Adrenal gland (tissue), 12 donors: ENCODE data around the gene NAPB. TPM values are rescaled to one million over a fixed set of nuclear protein-coding genes. Genes with fewer than 3 reads are reported as not detected.

Source experiments
- DNase-seq, 7 donors: peaks; one replicate each; pipeline ENCODE4 v3.0.0-alpha.2; 2019 to 2020
- H3K27ac ChIP-seq, 5 donors: fragments of 200-600 bp; sonication (generic) in 4 of 5; 1 replicate in 3 of 5; 2 replicates in 2 of 5; pipeline versions ENCODE4 v1.5.1 to v1.8.0; 2016 to 2020; ENCODE audit warnings: mild to moderate bottlenecking in 1 of 5
- H3K27me3 ChIP-seq: fragments of 200-600 bp; 2 replicates; pipeline ENCODE4 v1.8.0; 2021
- H3K36me3 ChIP-seq, 2 donors: fragments of 200-600 bp; replicated peaks in 1 of 2; 1 replicate in 1 of 2; 2 replicates in 1 of 2; pipeline versions ENCODE4 v1.5.1 to v1.8.0; 2018 to 2022
- H3K4me1 ChIP-seq, 2 donors: fragments of 200-600 bp; replicated peaks in 1 of 2; 1 replicate in 1 of 2; 2 replicates in 1 of 2; pipeline versions ENCODE4 v1.5.1 to v1.8.0; 2018 to 2021
- H3K4me3 ChIP-seq, 4 donors: fragments of 200-600 bp; sonication (generic) in 3 of 4; one replicate each; pipeline ENCODE4 v1.5.1; 2016 to 2018
- H3K9me3 ChIP-seq, 3 donors: fragments of 200-600 bp; sonication (generic) in 1 of 3; replicated peaks in 1 of 3; 1 replicate in 2 of 3; 2 replicates in 1 of 3; pipeline versions ENCODE4 v1.5.1 to v1.8.0; 2016 to 2021
- CTCF ChIP-seq, 6 experiments: fragments of 450-650 bp in 4 of 6; fragments of 200-600 bp in 2 of 6; sonication (generic) in 1 of 6; IDR thresholded peaks; 1 replicate in 5 of 6; 2 replicates in 1 of 6; pipeline versions ENCODE4 v1.5.1 to v1.8.0; 2016 to 2021; ENCODE audit warnings: antibody characterized with exemption in 6 of 6, mild to moderate bottlenecking in 2 of 6, moderate library complexity in 1 of 6
- POLR2A ChIP-seq, 2 donors: fragments of 450-650 bp; IDR thresholded peaks; one replicate each; pipeline ENCODE4 v1.6.1; 2017; ENCODE audit warnings: antibody characterized with exemption in 2 of 2, mild to moderate bottlenecking in 2 of 2, moderate library complexity in 1 of 2
- WGBS, 4 donors: extraction: QIAGEN DNeasy Blood & Tissue Kit in 2 of 4; methylation state at CpG; one replicate each; pipeline versions ENCODE4 v1.1.5 to v1.1.7; 2013 to 2017; 5-methylcytosine and 5-hydroxymethylcytosine counted together
- intact Hi-C, 2 donors: fragments of 100-400 bp; cut with DNase I; formaldehyde crosslinking; loops; one replicate each; pipeline versions ENCODE4 v1.14.1 to v1.15.0; 2022 to 2023
- polyA plus RNA-seq, 3 donors: library from polyadenylated mRNA; stranded (reverse); fragments of 200-250 nt in 2 of 3; fragments of 350-450 nt in 1 of 3; fragmentation: Illumina TruSeq in 1 of 3; extraction: RNeasy Lipid Tissue Mini Kit (QIAGEN cat#74804) in 1 of 3; gene quantifications; one replicate each; pipeline ENCODE4 v1.2.3, GENCODE V29; 2013 to 2014
- total RNA-seq, 9 donors: library from RNA; depleted of rRNA in 4 of 9; stranded (reverse); fragments of >200 nt in 4 of 9; fragments of 120-200 nt in 1 of 9; fragmentation: NEBNext Ultra II Directional in 1 of 9; extraction: Animal tissue kit (Norgen Biotek cat#: 25700) in 1 of 9; gene quantifications; one replicate each; pipeline versions ENCODE4 v1.1.0 to v1.2.4, GENCODE V29; 2013 to 2023
- donor health status: healthy with polysubstance abuse.
- donor health status: Bipolar disorder and iron deficiency.
- donor health status: DM: yes; HTN: yes; CAD: no.
- donor health status: DM: no; HTN: no; CAD: no.
- donor health status: DM: no; HTN: no; CAD: no.
- donor health status: DM: yes; HTN: yes; CAD: no.

The NAPB gene
- total and polyA plus RNA-seq, 12 donors, result 11.8 to 27.5 (median 20.2) TPM

GRCh38 chr20:23419657-23419994, 1.7 kb downstream of the NAPB start:
- H3K27ac ChIP-seq, result peak overlapping the region; percentile 31 to 92 (median 91)
- H3K36me3 ChIP-seq, result no peaks in the 10 kb centered on the region
- H3K9me3 ChIP-seq, result no peaks in the 10 kb centered on the region
- H3K4me1 ChIP-seq, result peaks cover 18 to 44% of the 10 kb centered on the region in 2 donors
- no peaks in the 10 kb centered on the region for H3K27me3 ChIP-seq
- H3K4me3 ChIP-seq, result peak overlapping the region in 3 of 4 donors; percentile 85 to 96 (median 93)
- TF ChIP-seq POLR2A (IDR thresholded peaks at IDR 0.05) (no peak), CTCF (IDR thresholded peaks at IDR 0.05) (no peak)
- DNase-seq, result no peak
- 8 to 13% (median 11%) methylated on average over 5 of the region's 5 CpGs for WGBS, 4 donors
- intact Hi-C loops, result loop anchor here in 1 of 2 donors (5.0 kb wide), 1 partner anchor 57 kb away; the partner anchor contains the start of gene GZF1

GRCh38 chr20:23417861-23418260, 3.4 kb downstream of the NAPB start:
- TF ChIP-seq POLR2A (IDR thresholded peaks at IDR 0.05), result no peak
- no peak for TF ChIP-seq CTCF (IDR thresholded peaks at IDR 0.05)
- no peaks in the 10 kb centered on the region for H3K27me3 ChIP-seq
- peak overlapping the region in 2 of 5 donors; percentile 20 to 92 for H3K27ac ChIP-seq
- H3K4me3 ChIP-seq, result no peak overlapping the region
- no peaks in the 10 kb centered on the region for H3K36me3 ChIP-seq
- H3K4me1 ChIP-seq, result peaks cover 18 to 54% of the 10 kb centered on the region in 2 donors
- intact Hi-C loops, result loop anchor here in 1 of 2 donors (5.0 kb wide), 1 partner anchor 56 kb away; the partner anchor contains the start of gene GZF1
- DNase-seq, result no peak
- no peaks in the 10 kb centered on the region for H3K9me3 ChIP-seq

- H3K27ac ChIP-seq, result peak overlapping the region in 2 of 5 donors; percentile 41 to 55
- intact Hi-C loops, result loop anchor here in 1 of 2 donors (5.0 kb wide), 1 partner anchor 54 kb away; the partner anchor contains the start of gene GZF1
- peaks cover 28 to 70% of the 10 kb centered on the region in 2 donors for H3K4me1 ChIP-seq
- no peaks in the 10 kb centered on the region for H3K36me3 ChIP-seq
- peak in 1 of 7 donors; percentile 35 for DNase-seq
- no peaks in the 10 kb centered on the region for H3K27me3 ChIP-seq
- no peaks in the 10 kb centered on the region for H3K9me3 ChIP-seq
- H3K4me3 ChIP-seq, result no peak overlapping the region
- WGBS, 4 donors, result 48 to 54% (median 52%) methylated on average over 6 of the region's 6 CpGs
- TF ChIP-seq POLR2A (IDR thresholded peaks at IDR 0.05) (no peak), CTCF (IDR thresholded peaks at IDR 0.05) (no peak)
Measured at GRCh38 chr20:23415959-23416583, 5.2 kb downstream of the NAPB start.

GRCh38 chr20:23415555-23415954, 5.7 kb downstream of the NAPB start:
- intact Hi-C loops, result loop anchor here in 1 of 2 donors (5.0 kb wide), 1 partner anchor 53 kb away; the partner anchor contains the start of gene GZF1

More at GRCh38 chr20:23415555-23415954, 5.7 kb downstream of the NAPB start:
- no peak for DNase-seq
- Histone ChIP-seq H3K27ac (peak overlapping the region in 3 of 5 donors; percentile 41 to 55 (median 52)), H3K36me3 (no peaks in the 10 kb centered on the region), H3K4me3 (no peak overlapping the region), H3K9me3 (no peaks in the 10 kb centered on the region), H3K27me3 (no peaks in the 10 kb centered on the region), H3K4me1 (peaks cover 30 to 75% of the 10 kb centered on the region in 2 donors)
- WGBS, 4 donors, result 72 to 89% (median 87%) methylated on average over 5 of the region's 5 CpGs
- TF ChIP-seq CTCF (IDR thresholded peaks at IDR 0.05), result no peak
